Stimulated activated effector memory CD8-positive, alpha-beta T cell treated with anti-CD3 and anti-CD28 coated beads, Interleukin-12 subunit alpha, Interleukin-12 subunit beta, amount 100 ng/mL, for 72 hours (primary cell): Measurements from ENCODE around the gene EPHB3.
"Not testable (repeated sequence)": the region's sequence is repeated elsewhere in the genome, so short reads cannot be mapped to it uniquely, and the experiment has no call there.

Experiments
- ATAC-seq: fragments of 150-1000 bp; cut with Tn5 transposase; 2 replicates; pipeline ENCODE4 v1.10.0; 2021
- DNase-seq, 2 donors: peaks; one replicate each; pipeline ENCODE4 v3.0.0; 2021 to 2022; ENCODE audit warnings: low spot score in 2 of 2
- H3K27ac Mint-ChIP-seq: one replicate; pipeline ENCODE4 v1.8.0; 2022; ENCODE audit warnings: mild to moderate bottlenecking, mixed read lengths
- H3K36me3 Mint-ChIP-seq: one replicate; pipeline ENCODE4 v1.8.0; 2022; ENCODE audit warnings: mild to moderate bottlenecking, mixed read lengths
- H3K4me1 Mint-ChIP-seq: one replicate; pipeline ENCODE4 v1.8.0; 2022; ENCODE audit warnings: mixed read lengths
- H3K4me3 Mint-ChIP-seq: one replicate; pipeline ENCODE4 v1.8.0; 2022; ENCODE audit warnings: mild to moderate bottlenecking, mixed read lengths
- H3K9me3 Mint-ChIP-seq: one replicate; pipeline ENCODE4 v1.8.0; 2022; ENCODE audit warnings: mixed read lengths

Gene EPHB3

DNA sequence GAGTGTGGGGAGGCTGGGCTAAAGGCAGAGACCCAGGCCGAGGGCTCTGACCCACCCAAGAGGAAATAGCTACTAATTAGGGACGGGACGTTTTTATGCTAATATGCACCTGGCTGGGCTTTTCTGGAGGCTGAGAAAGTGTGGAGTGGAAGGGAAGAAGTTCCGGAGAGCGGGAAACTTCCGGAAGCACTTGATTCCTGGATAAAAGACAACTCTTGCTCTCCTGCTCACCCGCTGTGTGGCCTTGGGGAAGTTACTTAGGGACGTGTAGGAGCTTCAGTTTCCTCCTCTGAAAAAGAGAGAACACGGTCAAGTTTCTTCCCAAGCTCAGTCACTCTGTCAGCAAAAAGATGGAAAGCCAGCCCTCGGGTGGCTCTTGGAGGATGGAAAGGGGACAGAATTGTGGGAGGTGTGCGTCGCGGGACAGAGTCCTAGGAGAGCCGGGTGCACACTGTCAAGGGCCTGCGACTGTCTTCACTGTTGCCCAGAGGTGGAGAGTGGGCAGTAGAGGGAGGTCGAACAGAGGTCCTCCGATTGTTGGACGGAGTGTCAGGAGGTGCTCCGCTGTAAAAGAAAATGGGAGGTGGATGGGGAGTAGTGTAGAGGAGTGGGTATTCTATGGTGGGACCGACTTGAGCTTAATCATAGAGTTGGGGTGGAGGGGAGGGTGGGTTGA, 43.2 kb downstream of the EPHB3 start:
- H3K4me3 Mint-ChIP-seq, result no peak overlapping the region
- peaks cover 6% of the 10 kb centered on the region for H3K36me3 Mint-ChIP-seq
- no peaks in the 10 kb centered on the region for H3K9me3 Mint-ChIP-seq

DNA sequence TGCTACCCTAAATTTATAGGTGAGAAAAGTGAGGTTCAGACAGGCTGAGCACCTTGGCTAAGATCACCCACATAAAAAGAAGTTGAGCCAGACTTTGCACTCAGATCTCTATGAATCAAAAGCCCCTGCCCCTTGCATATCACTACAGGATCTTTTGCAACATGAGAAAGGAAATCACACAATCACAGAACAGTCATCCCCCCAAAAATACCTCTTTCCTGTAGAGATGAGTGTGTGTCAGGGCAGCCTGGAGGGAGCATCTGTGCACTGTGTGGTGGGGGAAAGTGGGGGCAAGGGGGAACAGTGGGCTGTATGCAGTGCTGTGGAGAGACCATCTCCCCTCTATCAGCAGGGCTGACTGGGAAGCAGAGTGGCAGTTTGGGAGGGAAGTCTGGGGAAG, 46.6 kb downstream of the EPHB3 start:
- peaks cover 6% of the 10 kb centered on the region for H3K36me3 Mint-ChIP-seq
- ATAC-seq, result peak; percentile 89
- H3K9me3 Mint-ChIP-seq, result no peaks in the 10 kb centered on the region
- no peak overlapping the region for H3K27ac Mint-ChIP-seq
- no peak overlapping the region for H3K4me3 Mint-ChIP-seq
- H3K4me1 Mint-ChIP-seq, result peaks cover 51% of the 10 kb centered on the region
- no peak for DNase-seq

More for the DNA sequence above, 43.2 kb downstream of the EPHB3 start:
- ATAC-seq, result no peak
- Mint-ChIP-seq H3K4me1 (peaks cover 45% of the 10 kb centered on the region), H3K27ac (no peak overlapping the region)
- no peak for DNase-seq

DNA sequence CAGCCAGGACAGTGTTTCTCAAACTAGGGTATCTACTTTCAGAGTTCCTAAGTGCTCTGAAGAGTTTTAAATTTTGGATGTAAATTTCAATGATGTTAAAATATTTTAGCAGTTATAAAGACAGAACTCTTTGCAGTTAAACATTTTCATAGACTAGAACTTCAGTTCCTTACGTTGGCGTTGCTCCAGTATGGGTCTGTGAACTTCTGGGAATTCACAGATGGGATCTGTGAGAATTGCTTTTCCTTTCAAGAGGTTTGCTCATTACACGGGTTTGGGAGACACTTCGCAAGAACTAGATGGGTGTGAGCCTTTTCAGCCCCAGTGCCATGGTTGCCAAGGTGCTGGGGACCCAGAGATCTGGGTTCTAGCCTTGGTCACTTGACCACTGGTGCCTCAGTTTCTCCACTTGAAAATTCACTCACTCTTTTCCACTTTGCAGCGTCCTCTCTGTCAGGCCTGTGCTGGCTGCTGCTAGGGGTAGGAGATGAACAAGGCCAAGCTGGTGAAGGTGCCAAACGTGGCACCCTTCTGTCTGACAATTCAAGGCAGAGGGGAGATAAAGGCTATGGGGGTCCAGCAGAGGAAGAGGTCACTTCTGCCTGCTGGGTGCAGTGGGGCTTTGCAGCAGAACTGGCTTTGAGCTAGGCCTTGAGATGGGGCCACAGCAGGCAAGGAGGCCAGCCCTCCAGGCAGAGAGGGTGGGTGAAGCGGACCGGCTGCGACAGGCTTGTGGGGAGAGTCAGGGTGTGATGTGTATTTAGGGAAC, 48.1 kb downstream of the EPHB3 start:
- Mint-ChIP-seq H3K36me3 (peaks cover 6% of the 10 kb centered on the region), H3K4me3 (no peak overlapping the region), H3K4me1 (peaks cover 43% of the 10 kb centered on the region), H3K9me3 (no peaks in the 10 kb centered on the region), H3K27ac (no peak overlapping the region)
- DNase-seq, result no peak
- ATAC-seq, result no peak

DNA sequence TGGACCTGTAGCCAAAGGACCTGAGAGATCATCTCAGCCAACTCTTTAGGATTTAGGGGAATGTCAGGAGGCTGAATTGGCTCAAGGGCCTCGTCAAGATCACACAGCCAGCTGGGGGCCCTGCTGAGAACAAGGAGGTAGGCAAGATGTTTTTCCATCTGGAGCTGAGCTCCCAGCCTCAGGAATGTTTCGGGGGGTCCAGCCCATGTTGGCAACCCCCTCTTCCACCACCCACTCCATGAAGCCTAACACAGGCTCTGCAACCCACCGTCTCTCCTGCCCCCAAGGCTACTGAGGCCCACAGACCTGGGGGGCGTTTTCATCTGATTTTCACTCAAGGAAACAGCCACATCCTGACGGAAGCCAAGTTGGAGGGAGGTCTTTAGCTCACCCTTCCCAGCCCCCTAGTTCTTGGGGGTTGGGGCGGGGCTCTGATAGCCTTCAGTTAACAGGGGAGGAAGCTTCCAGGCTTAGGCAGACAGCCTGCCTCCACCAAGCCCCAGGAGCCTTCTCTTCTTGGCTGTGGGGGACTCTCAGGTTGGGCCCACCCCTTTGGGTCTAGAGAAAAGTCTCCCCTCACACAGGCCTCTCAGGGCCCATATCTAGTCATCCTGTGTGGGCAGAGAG, 48.8 kb downstream of the EPHB3 start:
- Mint-ChIP-seq H3K36me3 (peaks cover 6% of the 10 kb centered on the region), H3K4me3 (no peak overlapping the region), H3K9me3 (no peaks in the 10 kb centered on the region), H3K4me1 (peaks cover 40% of the 10 kb centered on the region), H3K27ac (no peak overlapping the region)
- ATAC-seq (no peak), DNase-seq (no peak)

DNA sequence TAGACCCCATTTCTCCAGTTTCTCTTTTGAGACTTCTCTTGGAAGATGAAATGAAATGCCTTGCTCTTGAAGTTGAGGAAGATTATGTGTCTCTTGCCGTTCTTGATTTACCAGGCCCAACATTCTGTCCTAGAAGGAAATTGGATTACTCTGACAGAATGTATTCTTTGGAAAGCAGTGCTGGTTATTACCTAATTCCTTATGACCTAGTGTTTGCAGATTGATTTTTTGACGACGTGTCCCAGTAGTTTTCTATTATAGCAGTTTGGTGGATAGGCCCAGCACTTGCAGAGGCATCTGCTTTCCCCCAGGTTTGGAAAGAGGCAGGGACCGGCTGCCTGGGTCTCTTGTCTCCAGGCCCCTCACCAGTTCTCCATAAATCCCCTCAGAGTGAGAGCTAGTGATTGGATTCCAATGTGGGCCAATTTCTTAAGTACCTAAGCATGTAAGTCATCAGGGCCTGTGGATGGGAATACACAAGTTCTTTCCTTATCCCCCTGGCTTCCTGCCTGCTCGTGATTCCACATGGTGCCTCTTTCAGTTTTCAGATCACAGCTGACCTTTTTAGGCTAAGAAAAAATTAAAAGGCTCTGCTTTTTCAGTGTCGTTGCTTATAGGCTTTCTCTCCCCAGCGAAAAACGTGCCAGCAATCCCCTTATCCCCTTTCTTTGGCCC, 50.2 kb downstream of the EPHB3 start:
- no peak for ATAC-seq
- H3K4me3 Mint-ChIP-seq, result no peak overlapping the region
- H3K4me1 Mint-ChIP-seq, result peaks cover 38% of the 10 kb centered on the region
- no peak overlapping the region for H3K27ac Mint-ChIP-seq
- H3K36me3 Mint-ChIP-seq, result no peaks in the 10 kb centered on the region
- no peak for DNase-seq
- no peaks in the 10 kb centered on the region for H3K9me3 Mint-ChIP-seq

DNA sequence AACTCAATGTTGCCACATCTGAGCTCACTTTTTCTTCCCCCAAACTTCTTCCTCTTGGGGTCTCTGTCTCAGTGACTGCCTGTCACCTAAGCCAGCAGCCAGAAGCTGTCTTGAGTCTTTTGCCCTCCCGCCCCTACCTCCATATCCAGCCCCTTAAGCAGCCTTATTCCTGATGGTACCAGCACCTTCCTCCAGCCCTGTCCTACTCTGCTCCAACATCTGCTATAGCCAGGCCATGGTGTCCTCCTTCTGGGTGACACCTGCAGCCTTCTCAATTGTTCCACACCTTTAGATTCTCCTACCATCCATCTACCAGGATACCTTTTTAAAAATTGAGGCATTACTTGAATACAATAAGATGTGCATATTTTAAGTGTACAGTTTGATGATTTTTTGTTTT, 53.8 kb downstream of the EPHB3 start:
- Mint-ChIP-seq H3K4me1 (peaks cover 24% of the 10 kb centered on the region), H3K4me3 (no peak overlapping the region), H3K27ac (no peak overlapping the region), H3K36me3 (peaks cover 5% of the 10 kb centered on the region), H3K9me3 (no peaks in the 10 kb centered on the region)
- ATAC-seq, result no peak
- no peak for DNase-seq

DNA sequence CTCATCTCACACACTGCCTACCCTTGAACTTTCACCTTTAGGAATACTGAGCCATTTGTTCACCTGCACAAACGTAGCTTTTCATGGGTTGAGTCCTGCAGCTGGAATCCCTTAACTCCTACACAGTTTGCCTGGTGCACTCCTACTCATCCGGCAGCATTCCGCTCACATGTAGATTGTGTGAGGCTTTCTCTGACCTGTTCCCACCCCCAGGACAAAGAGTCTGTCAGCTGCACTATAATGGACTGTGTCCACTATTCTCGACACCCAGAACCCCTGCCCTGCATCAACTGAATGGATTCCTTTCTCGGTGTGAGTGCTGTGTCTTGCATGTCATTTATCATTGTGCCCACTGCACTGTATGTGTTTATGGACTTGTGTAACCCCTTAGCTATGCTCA, 54.9 kb downstream of the EPHB3 start:
- H3K36me3 Mint-ChIP-seq, result peaks cover 5% of the 10 kb centered on the region
- no peak overlapping the region for H3K4me3 Mint-ChIP-seq
- H3K27ac Mint-ChIP-seq, result no peak overlapping the region
- no peak for ATAC-seq
- no peaks in the 10 kb centered on the region for H3K9me3 Mint-ChIP-seq
- peaks cover 15% of the 10 kb centered on the region for H3K4me1 Mint-ChIP-seq
- no peak for DNase-seq

DNA sequence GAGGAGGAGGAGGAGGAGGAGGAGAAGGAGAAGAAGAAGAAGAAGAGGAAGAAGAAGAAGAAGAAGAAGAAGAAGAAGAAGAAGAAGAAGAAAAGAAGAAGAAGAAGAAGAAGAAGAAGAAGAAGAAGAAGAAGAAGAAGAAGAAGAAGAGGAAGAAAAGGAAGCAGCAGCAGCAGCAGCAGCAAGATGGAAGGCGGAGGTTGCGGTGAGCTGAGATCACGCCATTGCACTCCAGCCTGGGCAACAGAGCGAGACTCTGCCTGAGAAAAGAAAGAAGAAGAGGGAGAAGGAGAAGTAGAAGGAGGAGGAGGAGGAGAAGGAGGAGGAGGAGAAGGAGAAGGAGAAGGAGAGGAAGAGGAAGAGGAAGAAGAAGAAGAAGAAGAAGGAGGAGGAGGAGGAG, 55.7 kb downstream of the EPHB3 start:
- H3K9me3 Mint-ChIP-seq, ATAC-seq, DNase-seq: not testable (repeated sequence)

DNA sequence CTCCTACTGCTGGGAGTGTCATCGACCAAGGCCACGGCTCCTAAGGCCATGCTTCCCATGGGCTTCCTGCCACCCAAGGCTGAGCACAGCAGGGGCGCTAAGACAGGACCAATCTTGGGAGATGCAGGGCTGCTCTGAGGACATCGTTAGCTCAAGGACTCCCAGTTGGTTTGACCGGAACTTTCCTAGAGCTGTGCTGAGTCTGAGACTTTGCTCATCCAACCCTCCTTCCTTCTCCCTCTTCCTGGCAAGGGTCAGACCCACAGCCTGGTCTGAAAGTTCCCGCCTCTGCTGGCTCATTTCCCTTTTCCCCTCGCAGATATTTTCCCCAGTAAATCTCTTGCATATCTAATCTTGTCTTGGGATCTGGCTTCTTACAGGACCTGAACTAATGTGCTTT, 57.2 kb downstream of the EPHB3 start:
- Mint-ChIP-seq H3K36me3 (peaks cover 5% of the 10 kb centered on the region), H3K4me1 (peaks cover 14% of the 10 kb centered on the region), H3K4me3 (no peak overlapping the region), H3K9me3 (no peaks in the 10 kb centered on the region), H3K27ac (no peak overlapping the region)
- DNase-seq (no peak), ATAC-seq (no peak)

More for the DNA sequence above, 55.7 kb downstream of the EPHB3 start:
- H3K27ac Mint-ChIP-seq, H3K4me3 Mint-ChIP-seq, H3K36me3 Mint-ChIP-seq: not testable (repeated sequence)
- peaks cover 14% of the 10 kb centered on the region for H3K4me1 Mint-ChIP-seq

DNA sequence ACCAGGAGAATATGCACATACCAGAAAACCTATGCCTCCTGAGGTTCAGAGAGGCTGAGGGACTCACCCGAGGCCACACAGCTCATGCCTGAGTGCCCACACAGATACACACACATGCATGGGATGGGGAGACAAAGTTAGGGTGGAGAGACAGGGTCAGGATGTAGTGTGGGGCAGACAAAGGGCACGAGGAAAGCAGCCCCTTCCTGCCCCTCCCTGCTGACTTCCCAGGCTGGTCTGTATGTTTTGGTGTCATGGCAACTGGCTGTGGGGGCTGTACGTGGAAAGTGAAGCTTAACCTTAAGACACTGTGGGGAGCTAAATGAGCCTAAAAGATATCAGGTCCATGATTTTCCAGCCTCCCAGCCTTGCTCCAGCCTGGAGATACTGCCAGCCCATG, 57.8 kb downstream of the EPHB3 start:
- no peak for DNase-seq
- H3K27ac Mint-ChIP-seq, result peak overlapping the region; percentile 57
- peak; percentile 40 for ATAC-seq
- no peaks in the 10 kb centered on the region for H3K9me3 Mint-ChIP-seq
- H3K36me3 Mint-ChIP-seq, result peaks cover 5% of the 10 kb centered on the region
- H3K4me3 Mint-ChIP-seq, result no peak overlapping the region
- peaks cover 14% of the 10 kb centered on the region for H3K4me1 Mint-ChIP-seq

DNA sequence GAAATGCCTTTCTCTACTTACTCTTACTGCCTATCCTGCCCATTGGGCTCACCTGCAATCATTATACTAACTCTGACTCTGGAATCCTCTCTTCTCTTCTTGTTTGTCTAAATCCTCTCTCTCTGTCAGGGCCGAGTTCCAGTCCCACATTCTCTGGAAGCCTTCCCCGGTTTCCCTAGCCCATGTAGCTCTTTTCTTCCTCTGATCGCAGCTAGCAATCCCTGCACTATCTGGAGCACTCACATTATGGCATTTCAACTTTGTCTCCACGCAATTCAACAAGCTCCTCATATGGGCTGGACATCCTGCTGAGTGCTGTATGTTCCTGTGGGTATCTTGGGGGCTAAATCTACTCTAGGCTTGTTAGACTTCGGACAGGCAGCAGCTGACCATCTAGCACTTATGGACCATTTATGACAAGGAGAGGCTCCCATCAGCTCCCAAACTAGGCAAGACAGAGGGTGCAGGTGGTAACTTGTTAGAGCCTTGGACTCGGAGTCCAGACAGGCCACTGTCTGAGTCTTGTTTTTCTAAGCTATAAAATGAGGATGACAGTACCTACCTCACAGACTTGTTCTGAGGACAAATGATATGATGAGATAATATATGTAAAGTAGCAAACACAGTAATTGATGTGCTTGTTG, 58.3 kb downstream of the EPHB3 start:
- Mint-ChIP-seq H3K4me3 (no peak overlapping the region), H3K36me3 (peaks cover 5% of the 10 kb centered on the region), H3K9me3 (no peaks in the 10 kb centered on the region), H3K27ac (peak overlapping the region; percentile 57), H3K4me1 (peaks cover 14% of the 10 kb centered on the region)
- ATAC-seq (no peak), DNase-seq (no peak)

DNA sequence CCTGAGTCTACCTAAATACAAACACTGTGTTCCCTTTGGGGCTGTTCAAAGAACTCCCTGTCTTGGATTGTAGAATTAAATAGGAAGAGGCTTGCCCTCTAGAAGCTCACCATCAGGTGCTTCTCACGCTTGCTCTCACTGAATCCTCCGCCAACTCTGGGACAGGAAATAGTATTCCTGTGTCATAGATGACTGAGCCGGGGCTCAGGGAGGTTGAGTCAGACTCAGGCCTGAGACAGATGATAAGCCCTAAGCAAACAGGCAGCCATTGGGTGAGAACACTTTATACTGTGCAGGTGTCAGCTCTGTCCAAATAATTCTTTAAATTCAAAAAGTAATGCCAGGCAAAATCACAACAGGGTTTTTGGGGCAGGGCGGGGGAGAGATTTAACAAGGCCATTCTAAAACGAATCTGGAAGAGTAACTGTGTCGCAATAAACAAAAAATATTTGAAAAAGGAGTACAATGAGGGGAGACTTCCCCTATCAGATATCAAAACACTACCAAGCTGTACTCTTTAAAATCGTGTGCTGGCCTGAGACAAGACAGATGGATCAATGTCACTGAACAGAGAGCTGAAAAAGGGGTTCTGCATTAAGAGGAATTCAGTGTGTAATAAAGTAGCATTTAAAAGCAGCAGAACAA, 59.0 kb downstream of the EPHB3 start:
- ATAC-seq (peak; percentile 63), DNase-seq (no peak)
- no peak overlapping the region for H3K27ac Mint-ChIP-seq
- H3K4me3 Mint-ChIP-seq, result no peak overlapping the region
- no peaks in the 10 kb centered on the region for H3K9me3 Mint-ChIP-seq
- peaks cover 14% of the 10 kb centered on the region for H3K4me1 Mint-ChIP-seq
- peaks cover 5% of the 10 kb centered on the region for H3K36me3 Mint-ChIP-seq

DNA sequence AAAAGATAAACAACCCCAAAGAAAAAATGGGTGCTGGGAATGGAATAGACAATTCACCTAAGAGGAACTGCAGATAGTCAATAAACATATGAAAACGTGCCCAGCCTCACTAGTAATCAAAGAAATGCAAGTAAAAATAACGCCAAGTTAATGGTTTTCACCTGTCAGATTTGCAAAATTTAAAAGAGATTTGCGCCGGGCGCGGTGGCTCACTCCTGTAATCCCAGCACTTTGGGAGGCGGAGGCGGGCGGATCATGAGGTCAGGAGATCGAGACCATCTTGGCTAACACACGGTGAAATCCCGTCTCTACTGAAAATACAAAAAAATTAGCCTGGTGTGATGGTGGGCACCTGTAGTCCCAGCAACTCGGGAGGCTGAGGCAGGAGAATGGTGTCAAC, 60.6 kb downstream of the EPHB3 start:
- not testable (repeated sequence) for H3K27ac Mint-ChIP-seq, DNase-seq, H3K9me3 Mint-ChIP-seq, H3K4me3 Mint-ChIP-seq, ATAC-seq, H3K36me3 Mint-ChIP-seq
- peaks cover 14% of the 10 kb centered on the region for H3K4me1 Mint-ChIP-seq

DNA sequence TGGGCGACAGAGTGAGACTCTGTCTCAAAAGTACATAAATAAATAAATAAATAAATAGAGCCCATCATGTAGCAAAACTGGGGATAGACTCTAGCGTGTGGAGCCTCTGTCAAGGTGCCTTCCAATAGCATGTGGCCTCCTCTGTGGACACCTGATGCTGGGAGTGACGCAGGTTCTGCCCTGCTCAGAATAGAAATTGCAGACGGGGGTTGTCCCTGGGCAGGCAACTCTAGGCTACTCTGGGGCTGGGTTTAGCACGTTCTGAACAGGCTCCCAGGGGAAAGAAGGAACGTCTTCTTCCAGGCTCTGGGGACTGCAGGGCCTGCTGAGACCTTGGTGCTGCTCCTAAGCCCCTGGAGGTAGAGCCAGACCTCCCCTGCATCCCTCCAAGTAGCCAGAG, 65.3 kb downstream of the EPHB3 start:
- H3K27ac Mint-ChIP-seq, result no peak overlapping the region
- no peaks in the 10 kb centered on the region for H3K4me1 Mint-ChIP-seq
- H3K4me3 Mint-ChIP-seq, result no peak overlapping the region
- DNase-seq, result no peak
- no peak for ATAC-seq
- H3K9me3 Mint-ChIP-seq, result no peaks in the 10 kb centered on the region
- H3K36me3 Mint-ChIP-seq, result no peaks in the 10 kb centered on the region
